GM18526 (cell line): ENCODE results near the gene ATP6V0E1.

Experiments
- POLR2A ChIP-seq: IDR thresholded peaks from 3 replicates; pipeline ENCODE4 v1.6.1; 2011; ENCODE audit not compliant: insufficient read length; ENCODE audit errors: extremely low read depth

The ATP6V0E1 gene

DNA sequence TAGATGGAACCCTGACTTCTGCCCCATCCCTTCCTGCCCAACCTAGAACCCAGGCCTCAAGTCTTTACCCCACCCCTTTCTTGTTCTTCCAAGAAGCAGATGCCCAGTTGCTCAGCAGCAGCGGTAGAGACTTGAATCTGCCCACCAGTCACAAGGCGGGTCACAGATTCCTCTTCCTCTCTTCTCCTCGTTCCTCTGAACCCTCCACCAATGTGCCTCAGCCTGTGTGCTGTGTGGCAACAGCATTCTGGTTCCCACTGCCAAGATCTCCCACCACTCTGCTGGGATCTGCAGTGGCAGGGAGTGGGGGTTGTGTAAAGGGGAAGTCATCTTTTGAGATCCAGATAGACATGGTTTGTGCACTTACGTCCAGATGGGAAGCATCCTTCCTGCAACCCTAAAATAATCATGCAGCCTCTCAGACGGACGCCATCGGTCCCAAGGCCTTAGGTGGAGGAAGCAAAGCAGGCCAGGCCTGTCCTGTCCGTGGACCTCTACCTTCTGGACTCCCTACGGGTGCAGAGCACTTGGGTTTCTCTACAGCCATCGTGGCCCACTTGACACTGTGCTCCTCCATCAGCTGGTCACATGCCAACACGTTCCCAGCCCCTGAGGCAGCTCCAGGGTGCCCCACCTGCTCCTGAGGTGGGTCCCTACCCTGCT lies 32.1 kb upstream of the ATP6V0E1 start:
- TF ChIP-seq POLR2A = no peak

DNA sequence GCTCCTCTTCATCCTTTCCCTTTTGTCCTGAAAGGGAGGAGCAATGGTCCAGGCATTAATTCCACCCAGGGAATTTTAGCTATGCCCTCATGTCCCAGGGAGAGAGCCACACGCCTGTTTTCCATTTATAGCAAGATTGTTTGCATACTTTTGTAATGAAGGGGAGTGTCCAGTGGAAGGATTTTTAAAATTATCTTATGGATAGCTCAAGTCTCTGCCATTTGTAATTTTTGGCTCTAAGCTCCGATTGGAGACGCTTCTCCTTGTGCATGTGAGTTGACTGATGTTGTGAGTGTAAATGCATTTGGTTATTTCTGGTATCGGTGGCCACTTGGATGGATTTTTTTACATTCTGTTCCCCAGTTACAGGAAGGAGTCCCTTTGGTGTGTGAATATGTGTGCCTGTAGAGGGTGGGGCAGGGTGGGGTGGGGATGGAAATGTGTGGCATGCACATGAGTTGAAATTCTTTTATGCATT lies 31.5 kb upstream of the ATP6V0E1 start:
- no peak for TF ChIP-seq POLR2A

DNA sequence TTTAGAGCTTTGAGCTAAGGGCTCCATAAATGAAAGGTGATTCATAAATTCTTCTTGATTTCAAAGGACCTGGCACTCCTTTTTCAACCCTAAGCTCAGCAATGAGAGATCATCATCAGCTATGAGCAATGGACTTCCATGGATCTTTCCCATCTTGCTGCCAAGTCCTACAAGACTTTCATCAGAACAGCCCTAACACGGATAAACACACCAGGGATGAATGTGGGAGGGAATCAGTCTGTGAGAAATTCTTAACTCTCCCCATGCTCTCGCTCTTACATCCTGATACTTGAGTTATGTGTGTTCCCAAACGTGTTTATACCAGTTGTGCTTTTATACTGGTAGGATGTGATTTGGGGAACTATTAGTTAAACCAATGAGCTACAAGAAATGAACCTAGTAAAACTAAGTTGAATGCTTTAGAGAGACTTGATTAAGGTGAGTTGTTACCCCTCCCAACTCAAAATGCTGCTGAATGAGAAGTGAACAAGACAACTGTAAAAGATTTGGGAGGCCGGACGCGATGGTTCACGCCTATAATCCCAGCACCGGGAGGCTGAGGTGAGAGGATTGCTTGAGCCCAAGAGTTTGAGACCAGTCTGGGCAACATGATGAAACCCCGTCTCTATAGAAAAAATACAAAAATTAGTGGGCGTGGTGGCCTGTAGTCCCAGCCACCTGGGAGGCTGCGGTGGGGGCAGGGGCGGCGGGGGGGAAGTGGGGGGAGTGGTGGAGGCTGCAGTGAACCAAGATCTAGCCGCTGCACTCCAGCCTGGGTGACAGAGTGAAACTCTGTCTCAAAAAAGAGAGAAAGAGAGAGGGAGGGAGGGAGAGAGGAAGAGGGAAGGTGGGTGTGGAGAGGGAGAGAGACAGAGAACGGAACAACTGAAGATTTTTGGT lies 29.5 kb upstream of the ATP6V0E1 start:
- no peak for TF ChIP-seq POLR2A

DNA sequence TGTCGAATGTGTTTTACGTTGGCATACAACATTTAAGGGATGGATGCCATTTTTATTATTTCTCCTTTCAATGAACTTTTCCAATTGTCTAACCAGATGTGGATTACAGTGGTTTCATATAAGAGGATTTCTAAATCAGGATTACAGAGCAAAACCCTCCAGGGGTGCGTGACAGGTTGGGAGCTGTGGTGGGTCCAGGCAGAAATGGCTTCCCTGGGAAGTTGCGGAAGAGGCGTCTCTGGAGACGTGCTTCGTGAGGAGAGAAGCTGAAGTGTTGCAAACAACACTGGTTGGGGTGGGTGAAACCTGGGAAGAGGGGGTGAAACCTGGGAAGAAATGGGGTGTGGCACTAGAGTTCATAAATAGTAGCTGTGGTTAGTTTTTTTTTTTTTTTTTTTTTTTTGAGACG lies 28.8 kb upstream of the ATP6V0E1 start:
- no peak for TF ChIP-seq POLR2A

DNA sequence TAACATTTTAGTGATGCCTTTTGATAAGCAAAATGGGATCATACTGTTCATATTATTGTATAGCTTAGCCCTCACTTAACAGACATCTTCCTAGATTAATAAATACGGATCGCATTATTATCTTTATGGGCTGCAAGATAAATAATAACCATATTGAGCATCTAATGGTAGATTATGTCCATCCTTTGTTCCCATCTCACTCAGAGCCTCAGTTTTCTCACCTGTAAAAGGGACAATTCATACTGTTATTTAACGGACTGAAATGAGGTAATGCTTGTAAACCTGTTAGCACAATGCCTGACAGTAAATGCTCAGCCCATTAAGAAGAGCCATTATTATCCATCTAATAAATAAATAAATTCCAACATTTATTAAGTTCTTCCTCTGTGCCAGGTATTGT lies 27.3 kb upstream of the ATP6V0E1 start:
- TF ChIP-seq POLR2A = no peak

DNA sequence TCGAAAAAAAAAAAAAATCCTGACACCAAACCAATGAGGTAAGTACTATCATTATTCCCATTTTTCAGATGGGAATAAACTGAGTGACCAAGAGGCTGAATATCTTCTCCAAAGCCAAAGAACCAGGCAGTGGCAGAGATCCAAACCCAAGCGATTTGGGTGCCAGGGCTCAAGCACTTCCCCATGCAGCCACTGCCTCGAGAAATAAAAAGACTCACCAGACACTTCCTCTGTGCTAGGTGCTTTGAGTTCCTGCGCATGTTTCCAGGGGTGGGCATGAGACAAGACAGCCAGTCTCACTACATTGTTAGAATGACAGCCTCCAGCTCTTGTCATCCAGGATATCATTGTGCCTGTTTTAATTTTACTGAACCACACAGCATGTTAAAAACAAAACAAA lies 26.6 kb upstream of the ATP6V0E1 start:
- TF ChIP-seq POLR2A = no peak

DNA sequence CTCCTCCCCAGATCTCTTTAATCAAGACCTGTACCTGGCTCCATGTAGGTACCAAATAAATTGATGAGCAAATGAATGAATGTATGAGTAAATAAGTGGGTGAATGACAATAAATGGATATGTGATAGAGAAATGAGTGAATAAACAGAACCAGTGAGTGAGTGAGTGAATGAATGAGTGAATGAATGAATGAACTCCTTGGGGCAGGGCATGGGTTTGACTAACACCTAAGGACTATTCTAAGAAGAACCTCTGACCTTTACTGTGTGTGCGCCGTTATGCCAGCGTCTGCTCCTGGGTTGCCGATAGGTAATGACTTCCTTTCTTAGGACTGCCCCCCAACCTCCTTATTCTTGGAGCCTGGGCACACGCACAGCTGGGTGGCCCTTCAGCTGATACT lies 26.1 kb upstream of the ATP6V0E1 start:
- no peak for TF ChIP-seq POLR2A

DNA sequence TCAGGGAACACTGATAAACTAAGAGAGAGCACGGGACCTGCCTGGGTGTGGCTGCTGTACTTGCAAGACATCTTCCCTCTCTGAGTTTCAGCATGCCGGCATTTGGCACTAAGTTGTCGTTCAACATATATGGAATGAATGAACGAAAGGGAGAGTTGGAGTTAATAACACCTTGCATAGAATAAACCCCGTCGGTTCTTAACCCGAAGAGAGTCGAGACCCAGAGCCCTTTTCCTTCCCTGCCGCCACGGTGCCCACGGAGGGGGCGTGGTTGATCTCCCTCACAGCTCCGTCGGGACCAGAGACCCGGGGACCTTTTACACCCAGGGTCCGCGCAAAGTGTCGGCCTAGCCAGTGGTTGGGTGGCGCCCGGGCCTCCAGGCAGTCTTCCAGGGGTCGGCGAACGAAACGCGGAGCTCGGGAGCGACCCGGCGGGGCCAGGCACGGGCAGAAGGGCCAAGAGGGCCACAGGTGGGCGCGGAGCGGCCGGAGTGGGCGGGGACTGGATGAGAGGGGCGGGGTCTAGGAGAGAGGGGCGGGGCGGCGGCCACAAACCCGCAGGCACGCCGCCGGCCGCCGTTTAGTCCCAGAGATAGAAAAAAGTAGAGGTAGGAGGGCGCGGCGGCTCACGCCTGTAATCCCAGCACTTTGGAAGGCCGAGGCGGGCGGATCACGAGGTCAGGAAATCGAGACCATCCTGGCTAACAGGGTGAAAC lies 25.1 kb upstream of the ATP6V0E1 start:
- no peak for TF ChIP-seq POLR2A

DNA sequence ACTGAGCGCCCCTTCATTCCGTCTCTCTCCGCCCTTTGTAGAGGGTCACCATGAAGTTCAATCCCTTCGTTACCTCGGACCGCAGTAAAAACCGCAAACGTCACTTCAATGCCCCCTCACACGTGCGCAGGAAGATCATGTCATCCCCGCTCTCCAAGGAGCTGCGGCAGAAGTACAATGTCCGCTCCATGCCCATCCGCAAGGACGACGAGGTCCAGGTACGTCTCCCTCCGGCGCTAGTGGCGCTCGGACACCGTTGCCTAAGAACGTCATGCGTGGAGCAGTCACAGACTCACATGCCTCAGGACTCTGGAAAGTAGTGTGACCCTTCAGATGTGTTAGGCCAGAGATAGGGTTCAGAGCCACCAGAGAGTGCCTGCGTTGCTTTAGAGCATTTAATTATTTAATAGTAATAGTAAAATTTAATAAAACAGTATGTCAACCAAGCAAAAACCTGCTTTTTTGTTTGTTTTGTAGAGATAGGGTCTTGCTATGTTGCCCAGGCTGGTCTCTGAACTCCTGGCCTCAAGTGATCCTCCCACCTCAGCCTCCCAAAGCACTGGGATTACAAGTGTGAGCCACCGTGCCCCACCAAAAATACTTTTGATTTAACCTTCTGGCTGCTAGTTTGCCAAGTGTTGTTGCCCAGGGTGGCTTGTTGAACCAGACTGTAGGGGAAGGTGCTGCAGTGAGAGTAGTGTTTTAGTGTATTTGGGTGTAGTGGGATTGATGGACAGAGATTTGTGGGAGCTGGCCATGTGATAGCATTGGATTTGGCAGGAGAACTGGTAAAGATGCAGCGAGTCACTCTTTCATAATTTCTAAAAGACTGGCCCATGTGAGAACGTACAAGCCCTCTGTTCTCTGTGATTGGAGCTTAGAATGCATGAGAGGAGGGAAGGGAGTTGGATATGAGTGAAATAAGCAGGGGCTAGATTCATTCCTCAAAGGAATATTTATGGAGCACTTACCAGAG lies 23.5 kb upstream of the ATP6V0E1 start:
- TF ChIP-seq POLR2A = no peak

DNA sequence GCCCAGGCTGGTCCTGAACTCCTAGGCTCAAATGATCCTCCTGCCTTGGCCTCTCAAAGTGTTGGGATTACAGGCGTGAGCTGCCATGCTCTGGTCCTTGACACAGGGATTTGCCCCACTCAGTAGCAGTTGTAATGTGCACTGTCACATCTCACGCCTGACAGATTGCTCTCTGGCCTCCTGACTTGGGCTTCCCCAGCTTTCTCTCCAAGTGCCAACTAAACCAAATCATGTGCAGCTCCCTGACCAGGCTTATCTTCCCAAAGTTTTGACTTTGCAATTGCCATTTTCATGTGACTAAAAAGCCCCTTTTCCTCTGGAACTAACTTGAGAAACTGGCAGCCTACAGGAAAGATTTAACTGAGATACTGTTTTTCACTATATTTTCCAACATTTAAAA lies 13.7 kb upstream of the ATP6V0E1 start:
- no peak for TF ChIP-seq POLR2A

DNA sequence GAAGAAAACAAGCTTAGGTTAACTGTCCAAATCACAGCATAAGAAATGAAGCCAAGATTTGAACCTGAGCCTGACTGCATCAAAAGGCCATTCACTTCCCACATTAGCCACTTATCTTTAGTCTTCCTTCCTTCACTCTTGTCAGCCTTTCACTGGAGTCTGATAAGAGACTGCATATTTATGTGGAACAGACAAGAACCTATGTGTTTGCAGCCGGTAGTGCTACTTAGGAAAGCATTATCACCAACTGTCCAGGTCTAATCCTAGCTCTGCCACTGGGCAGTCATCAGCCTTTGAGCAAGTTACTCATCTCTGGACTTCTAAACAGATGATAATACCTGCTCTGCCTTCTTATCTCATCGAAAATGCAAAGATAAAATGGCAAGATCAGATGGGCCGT lies 12.1 kb upstream of the ATP6V0E1 start:
- TF ChIP-seq POLR2A = no peak

DNA sequence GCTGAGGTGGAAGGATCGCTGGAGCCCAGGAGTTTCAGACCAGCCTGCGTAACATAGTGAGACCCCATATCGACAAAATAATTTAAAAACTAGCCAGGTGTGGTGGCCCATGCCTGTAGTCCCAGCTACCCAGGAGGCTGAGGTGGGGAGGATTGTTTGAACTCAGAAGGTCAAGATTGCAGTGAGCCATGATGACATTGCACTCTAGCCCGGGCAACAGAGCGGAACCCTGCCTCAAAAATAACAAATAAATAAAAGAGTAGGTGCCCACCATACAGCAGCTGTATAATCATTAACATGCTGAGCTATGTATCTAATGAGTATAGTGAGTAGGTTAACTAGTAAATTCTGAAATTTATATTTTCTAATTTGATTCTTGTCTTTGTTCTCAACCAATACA lies 11.0 kb upstream of the ATP6V0E1 start:
- no peak for TF ChIP-seq POLR2A

DNA sequence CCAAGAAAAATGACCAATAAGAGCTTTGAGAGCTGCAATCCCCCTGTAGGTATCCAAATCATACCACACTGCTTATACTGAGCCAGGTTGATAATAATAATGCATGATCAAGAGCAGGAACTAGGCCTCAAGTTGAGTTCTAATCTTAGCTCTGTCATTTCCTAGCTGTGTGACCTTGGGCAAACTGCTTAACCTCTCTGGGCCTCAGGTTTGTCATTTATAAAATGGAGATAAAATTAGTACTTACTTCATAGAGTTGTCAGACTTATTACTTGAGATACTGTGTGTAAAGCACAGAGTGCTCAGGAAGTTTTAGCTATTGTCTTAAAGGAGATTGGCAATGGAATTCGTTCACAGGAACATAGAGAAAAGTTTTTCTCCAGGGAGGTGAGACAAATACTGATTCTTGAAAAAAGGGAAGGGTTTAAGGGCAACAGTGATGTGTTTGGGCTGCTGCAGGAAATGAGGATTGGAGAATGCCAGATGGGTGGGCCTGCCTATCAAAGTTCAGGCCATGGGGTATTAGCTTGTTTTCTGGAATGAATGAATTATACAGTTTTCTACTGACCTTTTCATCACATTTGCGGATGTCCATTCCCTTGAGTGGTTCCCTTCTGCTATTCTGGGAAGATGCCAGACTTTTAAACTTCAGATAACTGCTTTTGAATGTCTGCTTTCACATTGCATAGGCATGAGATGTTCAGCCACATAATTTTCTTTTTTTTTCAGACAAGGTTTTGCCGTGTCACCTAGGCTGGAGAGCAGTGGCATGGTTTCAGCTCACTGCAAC lies 10.2 kb upstream of the ATP6V0E1 start:
- no peak for TF ChIP-seq POLR2A

DNA sequence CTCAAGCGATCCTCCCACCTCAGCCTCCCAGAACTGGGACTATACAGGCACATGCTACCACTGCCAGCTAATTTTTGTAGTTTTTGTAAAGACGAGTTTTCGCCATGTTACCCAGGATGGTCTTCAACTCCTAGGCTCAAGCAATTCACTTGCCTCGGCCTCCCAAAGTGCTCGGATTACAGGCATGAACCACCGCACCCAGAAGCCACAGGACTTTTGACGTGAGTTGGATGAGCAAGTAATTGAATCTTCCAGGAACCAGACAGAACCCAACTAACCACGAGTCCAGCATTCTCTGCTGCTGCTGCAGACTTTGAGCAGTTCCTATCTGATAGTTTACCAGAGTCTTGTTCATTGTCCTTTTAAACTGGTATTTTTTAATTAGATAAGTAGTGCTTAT lies 9.6 kb upstream of the ATP6V0E1 start:
- TF ChIP-seq POLR2A = no peak
